Ovary (tissue), 9 donors: ENCODE results near the gene VAV3. TPM values are rescaled to one million over a fixed set of nuclear protein-coding genes. Genes with fewer than 3 reads are reported as not detected.

Experiments
- DNase-seq, 5 donors: peaks; one replicate each; pipeline ENCODE4 v3.0.0-alpha.2; 2019 to 2020
- H3K27ac ChIP-seq, 2 donors: fragments of 200-600 bp; one replicate each; pipeline versions ENCODE4 v1.5.1 to v1.8.0; 2019 to 2022
- H3K27me3 ChIP-seq: fragments of 200-600 bp; one replicate; pipeline ENCODE4 v1.8.0; 2022
- H3K36me3 ChIP-seq: fragments of 200-600 bp; sonication (generic); one replicate; pipeline ENCODE4 v1.5.1; 2019
- H3K4me1 ChIP-seq: one replicate; pipeline ENCODE4 v1.8.1; 2013; ENCODE audit warnings: mild to moderate bottlenecking, moderate library complexity; ENCODE audit not compliant: insufficient read depth
- H3K4me3 ChIP-seq: fragments of 200-600 bp; sonication (generic); one replicate; pipeline ENCODE4 v1.5.1; 2017
- H3K9me3 ChIP-seq, 2 donors: fragments of 200-600 bp in 1 of 2; sonication (generic) in 1 of 2; one replicate each; pipeline versions ENCODE4 v1.5.1 to v1.8.1; 2013 to 2019; ENCODE audit warnings: mild to moderate bottlenecking in 1 of 2, moderate library complexity in 1 of 2
- CTCF ChIP-seq, 3 donors: fragments of 450-650 bp in 2 of 3; fragments of 200-600 bp in 1 of 3; IDR thresholded peaks; one replicate each; pipeline versions ENCODE4 v1.5.1 to v1.8.0; 2016 to 2022; ENCODE audit warnings: antibody characterized with exemption in 3 of 3, mild to moderate bottlenecking in 1 of 3
- EP300 ChIP-seq: sonication (generic); formaldehyde crosslinking; IDR thresholded peaks from one replicate; pipeline ENCODE4 v1.6.1; 2017; ENCODE audit warnings: antibody characterized with exemption
- POLR2A ChIP-seq: fragments of 450-650 bp; IDR thresholded peaks from one replicate; pipeline ENCODE4 v1.6.1; 2017; ENCODE audit warnings: antibody characterized with exemption, mild to moderate bottlenecking, moderate library complexity
- WGBS, 3 donors: extraction: QIAGEN DNeasy Blood & Tissue Kit in 1 of 3; methylation state at CpG; one replicate each; pipeline versions ENCODE4 v1.1.5 to v1.1.7; 2013 to 2017; 5-methylcytosine and 5-hydroxymethylcytosine counted together
- intact Hi-C, 4 donors: fragments of 100-400 bp; cut with DNase I; formaldehyde crosslinking; loops; one replicate each; pipeline versions ENCODE4 v1.11.0 to v1.15.1; 2022 to 2023
- polyA plus RNA-seq, 2 donors: library from polyadenylated mRNA; stranded (reverse); fragments of 200-250 nt in 1 of 2; fragments of 350-450 nt in 1 of 2; fragmentation: Illumina TruSeq in 1 of 2; extraction: RNeasy Lipid Tissue Mini Kit (QIAGEN cat#74804) in 1 of 2; gene quantifications; one replicate each; pipeline ENCODE4 v1.2.3, GENCODE V29; 2013 to 2014
- total RNA-seq, 7 donors: library from RNA; depleted of rRNA in 2 of 7; stranded (reverse); fragments of >200 nt in 2 of 7; fragmentation: NEBNext Ultra II Directional in 3 of 7; extraction: Animal tissue kit (Norgen Biotek cat#: 25700) in 3 of 7; gene quantifications; one replicate each; pipeline versions ENCODE4 v1.1.0 to v1.2.4, GENCODE V29; 2016 to 2023
- donor health status: DM: no; HTN: no; CAD: no; lungs with moderate emphysema.
- donor health status: DM: no; HTN: no; CAD: no.
- donor health status: Bipolar disorder and iron deficiency.
- donor health status: DM: yes; HTN: yes; CAD: no.
- donor health status: DM: no; HTN: no; CAD: no.
- donor health status: DM: yes; HTN: yes; CAD: no.

Gene VAV3
- total and polyA plus RNA-seq, 9 donors: 0.78 to 7.4 (median 1.5) TPM

DNA sequence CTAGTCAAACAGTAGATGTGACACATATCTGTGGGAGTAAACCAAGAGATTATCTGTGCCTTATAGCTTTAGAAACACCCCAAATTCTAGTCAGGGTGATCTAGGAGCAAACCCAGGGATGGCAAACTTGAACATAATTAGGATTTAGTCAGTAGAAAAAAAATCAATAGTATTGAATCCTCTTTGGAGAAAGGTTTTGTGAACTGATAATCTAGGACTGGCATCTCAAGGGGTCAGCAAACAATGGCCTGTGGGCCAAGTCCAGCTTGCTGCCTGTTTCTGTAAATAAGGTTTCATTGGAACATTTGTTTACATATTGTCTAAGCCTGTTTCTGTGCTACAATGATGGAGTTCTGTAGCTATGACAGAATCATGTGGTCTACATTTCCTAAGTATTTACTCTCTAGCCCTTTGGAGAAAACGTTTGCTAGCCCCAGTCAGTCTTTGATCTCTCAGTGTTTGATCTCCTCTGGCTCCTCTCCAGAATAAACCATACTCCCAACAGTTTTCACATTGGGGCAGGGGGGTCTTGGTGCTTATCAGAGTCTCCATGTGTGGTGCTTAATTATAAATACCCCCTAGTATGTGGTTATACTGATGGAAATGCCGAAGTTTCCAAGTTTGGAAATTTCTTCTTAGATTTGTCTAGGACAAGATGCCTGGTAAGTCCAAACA is 438.3 kb downstream of the VAV3 start:
- Histone ChIP-seq H3K36me3 (no peaks in the 10 kb centered on the region), H3K27me3 (no peaks in the 10 kb centered on the region), H3K27ac (no peak overlapping the region), H3K9me3 (no peaks in the 10 kb centered on the region), H3K4me1 (no peaks in the 10 kb centered on the region), H3K4me3 (no peak overlapping the region)
- no peak for TF ChIP-seq CTCF (IDR thresholded peaks at IDR 0.05)
- TF ChIP-seq EP300: no peak
- TF ChIP-seq POLR2A: no peak
- WGBS, 3 donors: 12 to 29% (median 13%) methylated on average over 2 of the region's 2 CpGs
- no peak for DNase-seq
- intact Hi-C loops: no loop called here

GRCh38 chr1:107525961-107526360 is 439.0 kb downstream of the VAV3 start:
- Histone ChIP-seq H3K27ac (no peak overlapping the region), H3K4me1 (no peaks in the 10 kb centered on the region), H3K27me3 (no peaks in the 10 kb centered on the region), H3K36me3 (no peaks in the 10 kb centered on the region), H3K4me3 (no peak overlapping the region), H3K9me3 (no peaks in the 10 kb centered on the region)
- TF ChIP-seq CTCF (IDR thresholded peaks at IDR 0.05): no peak
- no peak for TF ChIP-seq POLR2A
- no peak for TF ChIP-seq EP300
- intact Hi-C loops: no loop called here
- DNase-seq: no peak
- WGBS, 3 donors: 91 to 97% (median 96%) methylated on average over 2 of the region's 2 CpGs

- DNase-seq: no peak
- intact Hi-C loops: no loop called here
- no peak overlapping the region for H3K4me3 ChIP-seq
- no peaks in the 10 kb centered on the region for H3K4me1 ChIP-seq
- H3K27ac ChIP-seq: no peak overlapping the region
- H3K27me3 ChIP-seq: no peaks in the 10 kb centered on the region
- 90 to 100% (median 93%) methylated on average over 1 of the region's 1 CpG for WGBS, 3 donors
- no peaks in the 10 kb centered on the region for H3K36me3 ChIP-seq
- no peaks in the 10 kb centered on the region for H3K9me3 ChIP-seq
- no peak for TF ChIP-seq CTCF (IDR thresholded peaks at IDR 0.05)
- TF ChIP-seq EP300: no peak
- TF ChIP-seq POLR2A: no peak
Measured at GRCh38 chr1:107525145-107525544, 439.8 kb downstream of the VAV3 start.

DNA sequence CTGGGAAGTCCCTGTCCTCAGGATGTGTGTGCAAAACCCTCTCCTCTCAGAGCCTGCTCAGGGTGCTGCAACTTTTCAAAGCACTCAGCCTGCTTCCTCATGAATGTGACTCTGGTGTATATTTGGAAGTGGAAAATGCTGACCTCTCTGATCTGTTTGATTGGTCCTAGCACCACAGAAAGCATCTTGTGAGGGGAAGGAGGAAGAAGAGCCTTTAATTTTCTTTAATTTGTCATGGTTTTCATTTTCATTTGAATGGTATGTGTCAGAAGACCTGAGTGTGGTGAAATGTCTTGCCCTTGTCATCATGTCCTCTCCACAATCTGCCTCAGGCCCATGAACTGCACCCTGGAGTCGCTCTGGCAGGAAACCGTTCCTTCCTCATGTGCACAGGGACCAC is 440.7 kb downstream of the VAV3 start:
- Histone ChIP-seq H3K27me3 (no peaks in the 10 kb centered on the region), H3K27ac (no peak overlapping the region), H3K36me3 (no peaks in the 10 kb centered on the region), H3K9me3 (no peaks in the 10 kb centered on the region), H3K4me3 (no peak overlapping the region), H3K4me1 (no peaks in the 10 kb centered on the region)
- TF ChIP-seq POLR2A (no peak), EP300 (no peak), CTCF (IDR thresholded peaks at IDR 0.05) (no peak)
- intact Hi-C loops: no loop called here
- no peak for DNase-seq
- WGBS, 3 donors: 86 to 91% (median 87%) methylated on average over 2 of the region's 2 CpGs
